ENCODE measurements around the gene CTRB2.

CTRB2 gene

GRCh38 chr16:75160386-75160785, 46.6 kb downstream of the CTRB2 start:
- Histone ChIP-seq H3K9ac (ENCODE audit: low read length) (no peak overlapping the region), H3K27me3 (ENCODE audit: insufficient read depth, low read length) (no peaks in the 10 kb centered on the region), H3K79me2 (ENCODE audit: insufficient read depth, low read length) (no peaks in the 10 kb centered on the region), H3K4me3 (ENCODE audit: low read depth, low read length, poor library complexity, severe bottlenecking) (no peak overlapping the region), H3K4me2 (ENCODE audit: low read length) (no peak overlapping the region), H3K36me3 (ENCODE audit: insufficient read depth, low read length) (peaks cover 82% of the 10 kb centered on the region), H4K20me1 (ENCODE audit: insufficient read depth, low read length) (no peaks in the 10 kb centered on the region), H3K9me2 (ENCODE audit: low read depth, low read length) (no peaks in the 10 kb centered on the region), H3K9me3 (ENCODE audit: low read length) (peaks cover 11% of the 10 kb centered on the region; the same call in 1 of the 2 replicates), H3F3A (ENCODE audit: insufficient read depth, low read length) (no peaks in the 10 kb centered on the region), H2AFZ (ENCODE audit: low read length) (no peak overlapping the region), H3K27ac (ENCODE audit: low read depth, low read length, poor library complexity, severe bottlenecking) (no peak overlapping the region), H3K4me1 (ENCODE audit: insufficient read depth, low read length, severe bottlenecking) (no peaks in the 10 kb centered on the region)
- TF ChIP-seq, protein P1, sequence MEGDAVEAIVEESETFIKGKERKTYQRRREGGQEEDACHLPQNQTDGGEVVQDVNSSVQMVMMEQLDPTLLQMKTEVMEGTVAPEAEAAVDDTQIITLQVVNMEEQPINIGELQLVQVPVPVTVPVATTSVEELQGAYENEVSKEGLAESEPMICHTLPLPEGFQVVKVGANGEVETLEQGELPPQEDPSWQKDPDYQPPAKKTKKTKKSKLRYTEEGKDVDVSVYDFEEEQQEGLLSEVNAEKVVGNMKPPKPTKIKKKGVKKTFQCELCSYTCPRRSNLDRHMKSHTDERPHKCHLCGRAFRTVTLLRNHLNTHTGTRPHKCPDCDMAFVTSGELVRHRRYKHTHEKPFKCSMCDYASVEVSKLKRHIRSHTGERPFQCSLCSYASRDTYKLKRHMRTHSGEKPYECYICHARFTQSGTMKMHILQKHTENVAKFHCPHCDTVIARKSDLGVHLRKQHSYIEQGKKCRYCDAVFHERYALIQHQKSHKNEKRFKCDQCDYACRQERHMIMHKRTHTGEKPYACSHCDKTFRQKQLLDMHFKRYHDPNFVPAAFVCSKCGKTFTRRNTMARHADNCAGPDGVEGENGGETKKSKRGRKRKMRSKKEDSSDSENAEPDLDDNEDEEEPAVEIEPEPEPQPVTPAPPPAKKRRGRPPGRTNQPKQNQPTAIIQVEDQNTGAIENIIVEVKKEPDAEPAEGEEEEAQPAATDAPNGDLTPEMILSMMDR (IDR thresholded peaks at IDR 0.05; ENCODE audit: low read length), result no peak
- no peak for TF ChIP-seq EZH2 (IDR thresholded peaks at IDR 0.05; ENCODE audit: borderline replicate concordance, low read length)
